T-helper 2 cell treated with Interferon-gamma antibody and Interleukin-4, amounts not matched to agents 5 μg/mL and 100 μg/mL, for 36 hours (primary cell): ENCODE data around the gene CHRM5.
"Not testable (repeated sequence)": the region's sequence is repeated elsewhere in the genome, so short reads cannot be mapped to it uniquely, and the experiment has no call there.

ENCODE experiments used
- DNase-seq: peaks from one replicate; pipeline ENCODE4 v3.0.0; 2021; ENCODE audit warnings: low spot score
- H3K27ac Mint-ChIP-seq: one replicate; pipeline ENCODE4 v1.8.0; 2021; ENCODE audit warnings: mild to moderate bottlenecking, mixed read lengths
- H3K27me3 Mint-ChIP-seq: one replicate; pipeline ENCODE4 v1.8.0; 2021; ENCODE audit warnings: low read depth, mixed read lengths
- H3K36me3 Mint-ChIP-seq: one replicate; pipeline ENCODE4 v1.8.0; 2021; ENCODE audit warnings: low read depth, mixed read lengths
- H3K4me1 Mint-ChIP-seq: one replicate; pipeline ENCODE4 v1.8.0; 2021; ENCODE audit warnings: low read depth, mixed read lengths
- H3K4me3 Mint-ChIP-seq: one replicate; pipeline ENCODE4 v1.8.0; 2022; ENCODE audit warnings: mild to moderate bottlenecking, moderate library complexity, mixed read lengths
- H3K9me3 Mint-ChIP-seq: one replicate; pipeline ENCODE4 v1.8.0; 2021; ENCODE audit warnings: mixed read lengths

CHRM5 gene

DNA sequence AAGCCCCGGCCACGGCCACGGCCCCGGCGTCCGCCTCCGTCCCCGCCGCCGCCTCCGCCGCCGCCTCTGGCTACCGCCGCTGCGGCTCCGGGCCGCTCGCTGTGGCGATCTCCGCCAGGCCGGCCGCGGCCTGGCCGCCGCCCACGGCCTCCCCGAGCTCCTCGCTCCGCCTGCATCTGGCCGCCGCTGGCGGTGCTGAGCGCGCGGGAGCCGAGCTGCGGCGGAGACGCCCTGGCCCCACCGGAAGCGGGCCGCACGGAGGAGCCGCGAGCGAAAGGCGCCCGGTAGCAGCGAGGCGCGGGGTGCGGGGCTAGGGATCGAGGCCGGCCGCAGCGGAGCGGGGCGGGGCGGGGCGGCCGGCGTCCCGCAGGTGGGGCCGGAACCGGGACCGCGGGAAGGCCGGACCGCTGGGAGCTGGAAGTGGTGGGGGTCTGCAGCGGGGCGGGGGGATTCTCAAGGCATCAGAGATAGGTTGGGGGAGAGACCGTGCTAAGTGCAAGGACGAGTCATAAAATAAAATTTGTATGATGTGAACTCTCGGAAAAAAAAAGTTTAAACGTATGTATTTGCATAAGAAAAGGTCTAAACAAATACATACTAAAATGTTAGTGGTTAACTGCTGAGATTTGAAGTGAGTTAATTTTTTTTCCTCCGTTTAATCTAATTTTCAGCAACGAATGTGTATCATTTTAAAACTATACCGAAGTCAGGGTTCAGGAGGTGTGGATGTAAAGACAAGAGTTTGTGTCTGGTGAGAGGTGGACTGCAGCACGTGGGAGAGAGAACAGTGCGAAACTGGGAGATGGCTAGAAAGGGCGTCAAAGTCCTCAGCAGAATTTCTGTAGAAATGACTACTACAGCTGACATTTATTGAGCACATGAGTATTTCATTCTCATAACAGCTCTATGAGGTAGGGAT is 70.8 kb downstream of the CHRM5 start, which contains the start of gene AVEN:
Gene AVEN (minus strand): TSS at position 334 of the 919 bp plus-strand sequence. CDS start 158 bp downstream, at position 176.
- DNase-seq, result peak; percentile 68
- H3K27me3 Mint-ChIP-seq, result no peaks in the 10 kb centered on the region
- H3K4me1 Mint-ChIP-seq, result peaks cover 25% of the 10 kb centered on the region
- no peaks in the 10 kb centered on the region for H3K36me3 Mint-ChIP-seq
- peak within 1 kb of the TSS; percentile 89 for H3K4me3 Mint-ChIP-seq
- no peaks in the 10 kb centered on the region for H3K9me3 Mint-ChIP-seq
- H3K27ac Mint-ChIP-seq, result peak within 1 kb of the TSS; percentile 94

DNA sequence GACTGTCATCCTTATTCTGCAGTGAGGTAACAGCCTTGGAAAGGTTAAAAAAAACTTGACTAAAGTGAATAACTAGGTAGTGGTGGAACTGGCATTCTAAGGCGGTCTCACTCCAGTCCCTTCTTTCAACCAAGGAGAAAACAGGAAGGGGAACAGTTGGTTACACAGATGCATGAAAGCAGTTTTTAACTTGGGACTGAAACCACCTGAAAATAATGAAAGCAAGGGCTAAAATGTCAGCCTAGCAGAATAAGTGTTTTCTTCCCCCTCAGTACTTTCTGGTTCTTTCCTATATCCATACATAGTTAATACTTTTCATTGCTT is 71.5 kb downstream of the CHRM5 start:
- Mint-ChIP-seq H3K4me1 (peaks cover 25% of the 10 kb centered on the region), H3K36me3 (no peaks in the 10 kb centered on the region), H3K9me3 (no peaks in the 10 kb centered on the region), H3K27me3 (no peaks in the 10 kb centered on the region), H3K4me3 (peak overlapping the region; percentile 83), H3K27ac (peak overlapping the region; percentile 82)
- no peak for DNase-seq

DNA sequence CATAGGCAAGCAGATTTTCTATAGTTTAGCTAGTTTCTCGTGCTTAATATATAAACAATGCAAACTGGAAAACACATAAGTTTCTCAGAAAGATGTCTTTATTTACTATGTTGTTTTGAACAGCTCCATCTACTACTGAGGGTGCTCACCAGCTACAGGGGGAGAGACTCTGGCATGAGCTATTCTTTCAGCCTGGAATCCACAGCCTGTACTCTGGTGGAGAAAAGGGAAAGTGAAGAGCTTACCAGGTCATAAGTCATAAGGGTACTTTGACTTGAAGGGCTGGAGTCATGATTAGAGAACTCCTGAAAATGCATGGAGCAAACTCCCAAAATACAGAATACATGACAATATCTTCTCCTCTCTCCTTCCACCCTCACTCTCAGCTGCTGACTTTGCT is 75.1 kb downstream of the CHRM5 start:
- Mint-ChIP-seq H3K4me1 (peaks cover 17% of the 10 kb centered on the region), H3K27ac (no peak overlapping the region), H3K27me3 (no peaks in the 10 kb centered on the region), H3K36me3 (no peaks in the 10 kb centered on the region), H3K9me3 (no peaks in the 10 kb centered on the region), H3K4me3 (no peak overlapping the region)
- no peak for DNase-seq

DNA sequence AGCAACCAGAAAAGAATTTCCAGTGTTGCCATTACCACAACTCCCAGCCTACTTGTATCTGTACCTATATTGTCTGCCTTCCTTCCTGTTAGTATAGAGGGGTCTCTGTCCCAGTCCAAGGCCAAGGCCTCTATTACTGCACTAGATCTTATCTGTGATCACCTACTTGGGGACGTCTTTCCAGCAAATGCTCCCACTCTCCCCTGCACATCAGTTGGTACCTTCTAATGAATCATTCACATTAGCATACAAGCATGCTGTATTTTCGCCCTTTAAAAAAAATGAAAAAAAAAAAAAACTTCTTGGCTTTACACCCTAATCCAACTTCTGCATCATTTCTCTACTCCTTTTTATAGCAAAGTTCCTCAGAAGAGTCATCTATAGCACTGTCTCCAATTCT is 75.5 kb downstream of the CHRM5 start:
- no peaks in the 10 kb centered on the region for H3K36me3 Mint-ChIP-seq
- H3K4me3 Mint-ChIP-seq, result no peak overlapping the region
- no peak overlapping the region for H3K27ac Mint-ChIP-seq
- peaks cover 2% of the 10 kb centered on the region for H3K9me3 Mint-ChIP-seq
- peaks cover 17% of the 10 kb centered on the region for H3K4me1 Mint-ChIP-seq
- no peaks in the 10 kb centered on the region for H3K27me3 Mint-ChIP-seq
- DNase-seq, result no peak

DNA sequence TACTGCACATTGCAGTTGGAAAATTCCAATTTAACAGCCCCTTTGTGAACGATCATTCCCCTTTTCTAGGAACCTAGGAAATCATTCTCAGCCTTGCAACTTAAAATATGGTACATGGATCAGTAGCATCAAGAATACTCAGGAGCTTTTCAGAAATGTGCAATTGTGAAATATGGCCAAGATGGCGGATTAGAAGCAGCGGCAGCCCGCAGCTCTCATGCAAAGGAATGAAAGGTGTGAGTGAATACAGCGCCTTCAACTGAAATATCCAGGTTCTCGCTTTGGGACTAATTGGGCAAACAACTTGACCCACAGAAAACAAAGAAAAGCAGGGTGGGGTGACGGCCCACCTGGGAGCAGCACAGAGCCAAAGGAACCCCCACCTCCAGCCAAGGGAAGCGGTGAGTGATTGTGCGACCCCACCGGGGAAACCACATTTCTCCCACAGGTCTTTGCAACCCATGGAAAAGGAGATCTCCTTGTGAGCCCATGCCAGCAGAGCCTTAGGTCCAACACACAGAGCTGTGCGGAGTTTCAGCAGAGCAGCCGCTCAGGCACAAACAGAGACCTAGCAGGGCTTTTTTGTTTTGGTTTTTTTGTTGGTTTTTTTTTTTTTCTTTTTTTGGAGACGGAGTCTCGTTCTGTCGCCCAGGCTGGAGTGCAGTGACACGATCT is 78.3 kb downstream of the CHRM5 start:
- peaks cover 14% of the 10 kb centered on the region for H3K36me3 Mint-ChIP-seq
- H3K27ac Mint-ChIP-seq, result no peak overlapping the region
- peaks cover 25% of the 10 kb centered on the region for H3K9me3 Mint-ChIP-seq
- no peak for DNase-seq
- H3K4me1 Mint-ChIP-seq, result peaks cover 6% of the 10 kb centered on the region
- no peak overlapping the region for H3K4me3 Mint-ChIP-seq
- H3K27me3 Mint-ChIP-seq, result peaks cover 8% of the 10 kb centered on the region

DNA sequence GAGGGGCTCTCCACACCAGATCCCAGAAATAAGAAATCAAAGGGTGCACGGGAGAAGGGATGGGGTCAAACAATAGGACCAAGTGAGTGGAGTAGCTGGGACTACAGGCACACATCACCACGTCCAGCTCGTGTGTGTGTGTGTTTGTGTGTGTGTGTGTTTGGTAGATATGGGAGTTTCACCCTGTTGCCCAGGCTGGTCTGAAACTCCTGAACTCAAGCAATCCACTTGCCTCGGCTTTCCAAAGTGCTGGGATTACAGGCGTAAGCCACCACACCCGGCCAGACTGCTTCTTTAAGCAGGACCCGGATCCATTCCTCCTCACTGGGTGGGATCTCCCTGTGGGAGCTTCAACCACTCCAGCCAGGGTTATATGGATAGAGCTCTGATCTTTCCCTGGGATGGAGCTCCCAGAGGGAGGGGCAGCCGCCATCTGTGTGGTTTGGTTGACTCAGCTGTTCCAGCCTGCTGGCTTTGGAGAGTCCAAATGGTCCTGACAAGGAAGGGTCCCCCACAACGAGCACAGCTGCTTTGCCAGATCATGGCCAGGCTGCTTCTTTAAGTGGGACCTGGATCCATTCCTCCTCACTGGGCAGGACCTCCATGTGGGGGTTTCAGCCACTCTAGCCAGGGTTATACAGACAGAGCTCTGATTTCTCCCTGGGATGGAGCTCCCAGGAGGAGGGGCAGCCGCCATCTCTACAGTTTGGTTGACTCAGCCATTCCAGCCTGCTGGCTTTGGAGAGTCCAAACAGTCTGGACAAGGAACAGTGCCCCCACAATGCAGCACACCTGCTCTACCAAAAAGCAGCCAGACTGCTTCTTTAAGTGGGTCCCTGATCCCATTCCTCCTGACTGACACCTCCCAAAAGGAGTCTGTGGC is 79.8 kb downstream of the CHRM5 start:
- Mint-ChIP-seq H3K9me3 (peaks cover 37% of the 10 kb centered on the region), H3K27me3 (peaks cover 16% of the 10 kb centered on the region)

DNA sequence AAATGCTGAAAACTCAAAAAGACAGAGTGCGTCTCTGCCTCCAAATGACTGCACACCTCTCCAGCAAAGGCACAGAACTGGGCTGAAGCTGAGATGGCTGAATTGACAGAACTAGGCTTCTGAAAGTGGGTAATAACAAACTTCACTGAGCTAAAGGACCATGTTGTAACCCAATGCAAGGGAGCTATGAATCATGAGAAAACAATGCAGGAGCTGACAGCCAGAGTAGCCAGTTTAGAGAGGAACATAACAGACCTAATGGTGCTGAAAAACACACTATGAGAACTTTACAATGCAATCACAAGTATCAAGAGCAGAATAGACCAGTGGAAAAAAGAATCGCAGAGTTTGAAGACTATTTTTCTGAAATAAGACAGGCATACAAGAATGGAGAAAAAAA is 80.8 kb downstream of the CHRM5 start:
- no peak for DNase-seq
- H3K36me3 Mint-ChIP-seq, result peaks cover 14% of the 10 kb centered on the region
- H3K27me3 Mint-ChIP-seq, result peaks cover 16% of the 10 kb centered on the region
- H3K4me1 Mint-ChIP-seq, result no peaks in the 10 kb centered on the region
- H3K27ac Mint-ChIP-seq, result no peak overlapping the region
- no peak overlapping the region for H3K4me3 Mint-ChIP-seq
- peaks cover 37% of the 10 kb centered on the region for H3K9me3 Mint-ChIP-seq

More for the DNA sequence above, 79.8 kb downstream of the CHRM5 start:
- H3K27ac Mint-ChIP-seq, result no peak overlapping the region
- peaks cover 14% of the 10 kb centered on the region for H3K36me3 Mint-ChIP-seq
- DNase-seq, result no peak
- H3K4me1 Mint-ChIP-seq, result peaks cover 5% of the 10 kb centered on the region
- no peak overlapping the region for H3K4me3 Mint-ChIP-seq

DNA sequence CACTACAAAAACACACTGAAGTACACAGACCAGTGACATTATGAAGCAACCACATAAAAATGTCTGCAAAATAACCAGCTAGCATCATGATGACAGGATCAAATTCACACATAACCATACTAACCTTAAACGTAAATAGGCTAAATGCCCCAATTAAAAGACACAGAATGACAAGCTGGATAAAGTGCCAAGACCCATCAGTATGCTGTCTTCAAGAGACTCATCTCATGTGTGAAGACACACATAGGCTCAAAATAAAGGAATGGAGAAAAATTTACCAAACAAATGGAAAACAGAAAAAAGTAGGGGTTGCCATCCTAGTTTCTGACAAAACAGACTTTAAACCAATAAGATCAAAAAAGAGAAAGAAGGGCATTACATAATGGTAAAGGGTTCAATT is 82.1 kb downstream of the CHRM5 start:
- Mint-ChIP-seq H3K27me3 (peaks cover 16% of the 10 kb centered on the region), H3K9me3 (peaks cover 37% of the 10 kb centered on the region), H3K36me3 (peaks cover 14% of the 10 kb centered on the region)
- DNase-seq, H3K27ac Mint-ChIP-seq, H3K4me3 Mint-ChIP-seq, H3K4me1 Mint-ChIP-seq: not testable (repeated sequence)

DNA sequence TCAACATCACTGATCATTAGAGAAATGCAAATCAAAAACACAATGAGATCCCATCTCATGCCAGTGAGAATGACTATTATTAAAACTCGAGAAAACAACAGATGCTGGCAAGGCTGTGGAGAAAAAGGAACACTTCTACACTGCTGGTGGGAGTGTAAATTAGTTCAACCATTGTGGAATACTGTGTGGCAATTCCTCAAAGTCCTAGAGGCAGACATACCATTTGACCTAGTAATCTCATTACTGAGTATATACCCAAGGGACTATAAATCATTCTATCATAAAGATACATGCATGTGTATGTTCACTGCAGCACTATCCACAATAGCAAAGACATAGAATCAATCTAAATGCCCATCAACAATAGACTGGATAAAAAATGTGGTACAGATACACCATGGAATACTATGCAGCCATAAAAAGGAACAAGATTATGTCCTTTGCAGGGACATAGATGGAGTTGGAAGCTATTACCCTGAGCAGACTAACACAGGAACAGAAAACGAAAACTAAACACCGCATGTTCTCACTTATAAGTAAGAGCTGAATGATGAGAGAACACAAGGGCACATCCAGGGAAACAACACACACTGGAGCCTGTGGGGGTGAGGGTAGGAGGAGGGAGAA is 85.9 kb downstream of the CHRM5 start:
- no peaks in the 10 kb centered on the region for H3K4me1 Mint-ChIP-seq
- peaks cover 32% of the 10 kb centered on the region for H3K9me3 Mint-ChIP-seq
- H3K36me3 Mint-ChIP-seq, result peaks cover 14% of the 10 kb centered on the region
- no peak for DNase-seq
- H3K27me3 Mint-ChIP-seq, result peaks cover 16% of the 10 kb centered on the region
- no peak overlapping the region for H3K4me3 Mint-ChIP-seq
- H3K27ac Mint-ChIP-seq, result no peak overlapping the region

DNA sequence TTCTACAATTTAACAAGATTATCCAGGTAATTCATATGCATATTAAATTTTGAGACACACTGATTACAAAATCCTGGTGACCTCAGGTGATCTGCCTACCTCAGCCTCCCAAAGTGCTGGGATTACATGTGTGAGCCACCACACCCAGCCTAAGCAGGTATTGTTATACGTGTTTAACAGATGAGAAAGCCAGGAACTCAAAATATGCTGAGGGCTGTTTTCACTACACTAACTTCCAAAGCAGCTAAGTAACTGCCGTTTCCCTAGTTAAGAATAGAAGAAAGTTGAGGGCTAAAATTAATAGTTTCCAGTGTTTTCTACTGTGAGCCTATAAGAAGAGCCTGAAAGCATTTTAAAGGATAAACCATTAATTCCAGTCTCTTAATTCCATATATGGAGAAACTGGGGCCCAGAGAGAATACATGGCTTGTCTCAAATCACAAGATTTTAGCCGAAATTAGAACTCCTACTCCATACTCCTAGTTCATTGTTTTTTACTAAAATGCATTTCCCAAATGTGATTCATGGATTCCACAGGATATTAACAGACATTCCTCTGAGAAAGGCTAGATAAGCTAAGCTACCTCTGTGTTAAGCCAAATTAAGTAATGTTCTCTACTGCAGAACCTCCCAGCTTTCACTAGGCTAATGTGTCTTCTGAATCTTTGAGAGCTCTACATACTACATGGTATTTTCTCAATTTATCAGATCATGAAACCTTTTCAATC is 87.7 kb downstream of the CHRM5 start:
- no peak overlapping the region for H3K4me3 Mint-ChIP-seq
- no peak for DNase-seq
- peaks cover 17% of the 10 kb centered on the region for H3K9me3 Mint-ChIP-seq
- no peaks in the 10 kb centered on the region for H3K4me1 Mint-ChIP-seq
- H3K36me3 Mint-ChIP-seq, result peaks cover 6% of the 10 kb centered on the region
- no peak overlapping the region for H3K27ac Mint-ChIP-seq
- peaks cover 19% of the 10 kb centered on the region for H3K27me3 Mint-ChIP-seq

DNA sequence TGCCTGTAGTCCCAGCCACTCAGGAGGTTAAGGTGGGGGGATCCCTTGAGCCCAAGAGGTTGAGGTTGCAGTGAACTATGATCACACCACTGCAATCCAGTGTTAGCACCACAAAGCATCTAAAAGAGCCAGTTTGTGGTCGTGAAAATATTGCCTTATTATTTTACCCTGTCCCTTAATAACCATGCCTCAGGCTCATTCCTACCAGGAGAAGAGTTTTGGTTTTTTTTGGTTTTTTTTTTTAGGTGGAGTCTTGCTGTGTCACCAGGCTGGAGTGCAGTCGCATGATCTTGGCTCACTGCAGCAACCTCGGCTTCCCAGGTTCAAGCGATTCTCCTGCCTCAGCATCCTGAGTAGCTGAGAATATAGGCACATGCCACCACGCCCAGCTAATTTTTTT is 88.6 kb downstream of the CHRM5 start:
- H3K36me3 Mint-ChIP-seq, result no peaks in the 10 kb centered on the region
- H3K27ac Mint-ChIP-seq, result no peak overlapping the region
- H3K9me3 Mint-ChIP-seq, result peaks cover 8% of the 10 kb centered on the region
- no peak overlapping the region for H3K4me3 Mint-ChIP-seq
- no peak for DNase-seq
- peaks cover 2% of the 10 kb centered on the region for H3K4me1 Mint-ChIP-seq
- H3K27me3 Mint-ChIP-seq, result peaks cover 13% of the 10 kb centered on the region

DNA sequence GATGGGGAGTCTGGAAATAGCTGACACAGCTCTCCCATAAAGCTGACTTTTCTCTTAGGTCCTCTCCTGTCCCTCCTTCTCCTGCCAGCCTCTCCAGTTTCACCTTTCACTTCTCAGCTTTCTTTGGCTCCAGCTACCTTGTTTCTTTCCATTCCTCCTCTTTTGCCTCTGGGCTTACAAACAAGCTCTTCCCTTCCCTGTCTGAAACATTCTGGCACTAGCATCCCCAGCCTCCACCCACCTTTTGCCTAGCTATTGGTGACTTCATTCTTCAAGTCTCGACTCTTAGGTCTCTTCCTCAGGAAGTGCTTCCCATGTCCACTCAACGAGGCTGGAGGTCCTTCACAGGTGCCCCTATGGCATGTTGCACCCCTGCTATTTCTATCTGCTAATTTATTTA is 91.2 kb downstream of the CHRM5 start:
- Mint-ChIP-seq H3K27ac (no peak overlapping the region), H3K36me3 (no peaks in the 10 kb centered on the region), H3K4me3 (no peak overlapping the region), H3K4me1 (peaks cover 15% of the 10 kb centered on the region), H3K27me3 (peaks cover 7% of the 10 kb centered on the region), H3K9me3 (no peaks in the 10 kb centered on the region)
- no peak for DNase-seq

DNA sequence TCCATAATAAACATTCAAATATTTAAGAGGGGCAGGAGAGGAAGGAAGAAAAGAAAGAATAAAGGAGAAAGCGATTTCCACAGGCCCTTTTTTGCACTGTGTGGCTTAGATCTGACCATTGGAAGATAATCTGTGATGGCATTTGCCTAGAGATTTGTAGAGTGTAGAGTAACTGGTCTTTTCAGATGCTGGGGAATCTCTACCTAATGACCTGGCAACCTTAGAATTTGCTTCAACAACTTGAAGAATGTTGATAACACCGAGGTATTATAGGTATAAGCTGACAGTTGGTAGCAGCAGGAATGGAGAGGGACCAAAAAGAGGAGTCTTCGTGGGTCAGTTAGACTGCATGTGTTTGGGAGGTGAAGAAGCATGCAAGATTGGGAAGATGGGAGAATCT is 91.6 kb downstream of the CHRM5 start:
- no peak overlapping the region for H3K4me3 Mint-ChIP-seq
- no peak overlapping the region for H3K27ac Mint-ChIP-seq

More for the DNA sequence above, 91.6 kb downstream of the CHRM5 start:
- Mint-ChIP-seq H3K27me3 (peaks cover 7% of the 10 kb centered on the region), H3K4me1 (peaks cover 18% of the 10 kb centered on the region), H3K9me3 (no peaks in the 10 kb centered on the region), H3K36me3 (no peaks in the 10 kb centered on the region)
- DNase-seq, result no peak
